ENCODE measurements around the gene CMAS.
"Not testable (repeated sequence)": the region's sequence is repeated elsewhere in the genome, so short reads cannot be mapped to it uniquely, and the experiment has no call there.

Gene CMAS

GRCh38 chr12:22047494-22047893 lies 1.5 kb downstream of the CMAS start:
- DNase-seq (ENCODE audit: low spot score): no peak

- DNase-seq (ENCODE audit: low spot score): no peak
These were observed 2.5 kb downstream of the CMAS start for GRCh38 chr12:22048351-22049041.

GRCh38 chr12:22050078-22050477 lies 4.1 kb downstream of the CMAS start:
- DNase-seq (ENCODE audit: low spot score): no peak

GRCh38 chr12:22051114-22051698 lies 5.2 kb downstream of the CMAS start:
- no peak for DNase-seq (ENCODE audit: low spot score)

- DNase-seq (ENCODE audit: low spot score): not testable (repeated sequence)
These were observed 7.0 kb downstream of the CMAS start for GRCh38 chr12:22052994-22053393.

GRCh38 chr12:22054155-22054554 lies 8.1 kb downstream of the CMAS start:
- no peak for DNase-seq (ENCODE audit: low spot score)

GRCh38 chr12:22056607-22057006 lies 10.6 kb downstream of the CMAS start:
- no peak for DNase-seq (ENCODE audit: low spot score)

- DNase-seq (ENCODE audit: low spot score): no peak
These were observed 14.1 kb downstream of the CMAS start for GRCh38 chr12:22059976-22060647.

- no peak for DNase-seq (ENCODE audit: low spot score)
These were observed 18.9 kb downstream of the CMAS start for GRCh38 chr12:22064968-22065367.

GRCh38 chr12:22066310-22066709 lies 20.3 kb downstream of the CMAS start:
- DNase-seq (ENCODE audit: low spot score): no peak

- DNase-seq (ENCODE audit: low spot score): no peak
These were observed 23.8 kb downstream of the CMAS start for GRCh38 chr12:22069851-22070250.

GRCh38 chr12:22082190-22082701 lies 36.2 kb downstream of the CMAS start:
- DNase-seq (ENCODE audit: low spot score): no peak

GRCh38 chr12:22083167-22083566 lies 37.1 kb downstream of the CMAS start:
- peak; percentile 34 for DNase-seq (ENCODE audit: low spot score)

GRCh38 chr12:22084852-22085251 lies 38.8 kb downstream of the CMAS start:
- no peak for DNase-seq (ENCODE audit: low spot score)

- peak; percentile 38 for DNase-seq (ENCODE audit: low spot score)
These were observed 42.9 kb downstream of the CMAS start for GRCh38 chr12:22088886-22089285.

- DNase-seq (ENCODE audit: low spot score): no peak
These were observed 43.5 kb downstream of the CMAS start for GRCh38 chr12:22089486-22089885.

- not testable (repeated sequence) for DNase-seq (ENCODE audit: low spot score)
These were observed 53.0 kb downstream of the CMAS start for GRCh38 chr12:22099062-22099461.

GRCh38 chr12:22100958-22101748 lies 55.1 kb downstream of the CMAS start:
- peak; percentile 52 for DNase-seq (ENCODE audit: low spot score)

- peak; percentile 85 for DNase-seq (ENCODE audit: low spot score)
These were observed 55.8 kb downstream of the CMAS start for GRCh38 chr12:22101749-22102243.

- DNase-seq (ENCODE audit: low spot score): no peak
These were observed 57.4 kb downstream of the CMAS start for GRCh38 chr12:22103418-22103817.

GRCh38 chr12:22105542-22105941 lies 59.5 kb downstream of the CMAS start:
- DNase-seq (ENCODE audit: low spot score): peak; percentile 1

GRCh38 chr12:22110176-22110575 lies 64.2 kb downstream of the CMAS start:
- DNase-seq (ENCODE audit: low spot score): no peak

Measured in kidney tubule cell (primary cell).